Neutrophil (primary cell): Measurements from ENCODE around the gene CELF2.

ENCODE experiments used
- H3K27ac ChIP-seq: fragments of 200-600 bp; sonication (generic); 2 replicates; pipeline ENCODE4 v1.5.1; 2016; ENCODE audit warnings: mild to moderate bottlenecking, moderate library complexity
- H3K27me3 ChIP-seq: fragments of 200-600 bp; sonication (generic); 2 replicates; pipeline ENCODE4 v1.6.0; 2016; ENCODE audit warnings: mild to moderate bottlenecking
- H3K36me3 ChIP-seq: fragments of 200-600 bp; sonication (generic); 2 replicates; pipeline ENCODE4 v1.5.1; 2017
- H3K4me1 ChIP-seq, 2 experiments: fragments of 200-600 bp in 1 of 2; sonication (generic) in 1 of 2; 1 replicate in 1 of 2; 2 replicates in 1 of 2; pipeline versions ENCODE4 v1.5.1 to v1.6.1; 2013 to 2016; ENCODE audit warnings: low read depth in 1 of 2, low read length in 1 of 2, mild to moderate bottlenecking in 1 of 2, moderate library complexity in 1 of 2; ENCODE audit not compliant: control insufficient read depth in 1 of 2, insufficient read depth in 1 of 2
- H3K4me3 ChIP-seq, 2 experiments: fragments of 200-600 bp in 1 of 2; sonication (generic) in 1 of 2; 1 replicate in 1 of 2; 2 replicates in 1 of 2; pipeline ENCODE4 v1.5.1; 2013 to 2016; ENCODE audit warnings: low read depth in 1 of 2, low read length in 1 of 2, mild to moderate bottlenecking in 1 of 2, moderate library complexity in 1 of 2
- H3K9me3 ChIP-seq: fragments of 200-600 bp; sonication (generic); 2 replicates; pipeline ENCODE4 v1.5.1; 2016
- CTCF ChIP-seq: fragments of 200-600 bp; sonication (generic); IDR thresholded peaks from 2 replicates; pipeline ENCODE4 v1.5.1; 2016; ENCODE audit warnings: antibody characterized with exemption

The CELF2 gene

DNA sequence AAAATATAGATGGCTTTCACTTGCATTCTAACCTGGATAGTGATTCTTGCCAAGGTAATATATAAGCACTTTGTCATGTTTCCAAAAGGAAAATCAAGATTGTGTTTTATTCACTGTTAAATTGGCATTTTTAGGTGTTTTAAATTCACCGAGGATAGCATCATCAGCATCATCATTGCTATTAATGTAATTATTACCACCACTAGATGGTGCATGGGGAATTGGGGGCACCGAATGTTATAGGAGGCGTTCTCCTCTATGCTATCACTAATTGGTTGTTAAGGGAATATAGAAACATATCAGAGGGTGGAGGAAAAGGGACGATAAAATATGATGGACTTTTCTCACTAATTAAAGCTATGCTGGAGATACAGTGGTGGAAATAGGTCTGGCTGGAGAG, 95.5 kb downstream of the CELF2 start:
- no peak for TF ChIP-seq CTCF
- Histone ChIP-seq H3K4me1 (peaks cover 0 to 7% of the 10 kb centered on the region in 2 experiments), H3K27ac (no peak overlapping the region), H3K36me3 (no peaks in the 10 kb centered on the region), H3K4me3 (no peak overlapping the region), H3K27me3 (no peaks in the 10 kb centered on the region), H3K9me3 (no peaks in the 10 kb centered on the region)

DNA sequence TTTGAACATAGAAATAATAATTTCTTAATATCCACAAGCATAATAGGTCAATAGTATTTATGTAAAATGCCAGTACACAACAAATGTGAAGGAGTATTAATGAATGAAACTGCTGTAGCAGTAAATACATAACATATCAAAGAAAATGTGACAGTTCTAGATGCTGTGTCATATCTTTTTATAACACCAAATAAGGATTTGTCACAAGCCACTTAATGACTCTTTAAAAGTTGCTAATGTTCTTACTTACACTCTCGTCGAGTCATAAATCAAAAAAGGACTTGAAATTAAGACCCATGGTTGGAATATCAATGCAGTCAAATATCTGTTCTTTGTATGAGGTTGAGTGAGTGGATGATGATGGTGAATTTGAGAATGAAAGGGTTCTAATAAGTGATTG, 96.6 kb downstream of the CELF2 start:
- Histone ChIP-seq H3K27ac (no peak overlapping the region), H3K9me3 (no peaks in the 10 kb centered on the region), H3K27me3 (no peaks in the 10 kb centered on the region), H3K4me3 (no peak overlapping the region), H3K36me3 (no peaks in the 10 kb centered on the region), H3K4me1 (peaks cover 0 to 7% of the 10 kb centered on the region in 2 experiments)
- TF ChIP-seq CTCF = no peak

DNA sequence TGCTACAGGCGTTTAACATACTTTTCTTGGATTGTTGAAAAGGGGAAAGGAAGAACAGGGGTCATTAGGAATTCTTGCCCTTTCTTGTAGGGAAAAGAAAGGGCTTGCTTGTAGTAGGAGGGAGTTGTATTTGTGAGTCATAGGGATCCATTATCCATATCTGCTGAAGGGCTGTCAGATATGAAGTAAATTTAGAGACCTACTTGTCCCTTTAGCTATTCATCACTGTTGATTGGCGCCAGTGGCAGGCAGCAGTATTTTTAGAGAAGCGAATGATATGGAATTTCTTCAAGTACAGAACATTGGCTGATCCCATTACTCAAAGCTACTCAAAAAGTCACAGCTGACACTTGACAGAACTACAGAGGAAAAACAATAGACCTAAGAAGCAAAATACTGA, 97.7 kb downstream of the CELF2 start:
- Histone ChIP-seq H3K9me3 (no peaks in the 10 kb centered on the region), H3K27ac (no peak overlapping the region), H3K36me3 (no peaks in the 10 kb centered on the region), H3K4me3 (no peak overlapping the region), H3K27me3 (no peaks in the 10 kb centered on the region), H3K4me1 (peaks cover 0 to 7% of the 10 kb centered on the region in 2 experiments)
- no peak for TF ChIP-seq CTCF

GRCh38 chr10:11116361-11116760, 98.7 kb downstream of the CELF2 start:
- Histone ChIP-seq H3K27ac (no peak overlapping the region), H3K4me3 (no peak overlapping the region), H3K9me3 (no peaks in the 10 kb centered on the region), H3K36me3 (no peaks in the 10 kb centered on the region), H3K4me1 (peaks cover 0 to 7% of the 10 kb centered on the region in 2 experiments), H3K27me3 (no peaks in the 10 kb centered on the region)
- no peak for TF ChIP-seq CTCF

- TF ChIP-seq CTCF = no peak
- H3K36me3 ChIP-seq = no peaks in the 10 kb centered on the region
- H3K4me1 ChIP-seq = peaks cover 0 to 7% of the 10 kb centered on the region in 2 experiments
- H3K4me3 ChIP-seq = no peak overlapping the region
- H3K27ac ChIP-seq = no peak overlapping the region
- no peaks in the 10 kb centered on the region for H3K9me3 ChIP-seq
- no peaks in the 10 kb centered on the region for H3K27me3 ChIP-seq
These were observed 99.1 kb downstream of the CELF2 start for GRCh38 chr10:11116817-11117216.

- H3K27ac ChIP-seq = no peak overlapping the region
- no peaks in the 10 kb centered on the region for H3K27me3 ChIP-seq
- H3K36me3 ChIP-seq = no peaks in the 10 kb centered on the region
- no peak overlapping the region for H3K4me3 ChIP-seq
- H3K9me3 ChIP-seq = no peaks in the 10 kb centered on the region
- H3K4me1 ChIP-seq = no peaks in the 10 kb centered on the region
- no peak for TF ChIP-seq CTCF
These were observed 101.0 kb downstream of the CELF2 start for GRCh38 chr10:11118686-11119085.
